Measurements from ENCODE around the gene TPRN.
A peak's percentile ranks its signal among the peaks of the same experiment; 100 is the strongest.

TPRN gene

DNA sequence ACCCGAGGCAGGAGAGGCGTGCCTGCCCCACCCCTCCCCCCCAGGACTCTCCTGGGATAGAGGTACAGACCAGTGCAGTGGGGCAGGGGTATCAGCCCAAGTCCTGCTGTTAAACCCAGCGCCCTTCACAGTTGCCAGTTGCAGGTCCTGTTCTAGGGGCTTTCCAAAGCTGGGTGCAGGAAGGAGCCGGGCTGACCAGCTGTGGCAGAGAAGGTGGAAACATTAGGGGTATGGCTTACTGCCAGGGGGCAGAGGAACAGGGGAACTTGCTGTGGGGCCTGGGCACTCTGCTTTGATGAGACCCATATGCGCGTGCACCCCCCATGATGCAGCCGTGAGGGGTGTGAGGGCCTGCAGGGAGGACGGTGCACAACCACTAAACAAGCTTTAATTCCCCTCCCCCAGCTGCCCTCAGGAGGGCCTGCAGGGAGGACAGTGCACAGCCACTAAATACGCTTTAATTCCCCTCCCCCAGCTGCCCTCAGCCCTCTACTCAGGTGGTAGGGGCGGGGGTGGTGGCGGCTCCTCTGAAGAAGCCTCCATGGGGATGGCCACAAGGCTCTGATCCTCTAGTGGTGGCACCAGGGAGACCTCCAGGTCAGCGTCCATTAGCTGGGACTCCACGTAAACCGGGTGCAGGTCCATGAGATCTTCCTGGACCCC is 29.9 kb downstream of the TPRN start:
- no peak for DNase-seq

DNA sequence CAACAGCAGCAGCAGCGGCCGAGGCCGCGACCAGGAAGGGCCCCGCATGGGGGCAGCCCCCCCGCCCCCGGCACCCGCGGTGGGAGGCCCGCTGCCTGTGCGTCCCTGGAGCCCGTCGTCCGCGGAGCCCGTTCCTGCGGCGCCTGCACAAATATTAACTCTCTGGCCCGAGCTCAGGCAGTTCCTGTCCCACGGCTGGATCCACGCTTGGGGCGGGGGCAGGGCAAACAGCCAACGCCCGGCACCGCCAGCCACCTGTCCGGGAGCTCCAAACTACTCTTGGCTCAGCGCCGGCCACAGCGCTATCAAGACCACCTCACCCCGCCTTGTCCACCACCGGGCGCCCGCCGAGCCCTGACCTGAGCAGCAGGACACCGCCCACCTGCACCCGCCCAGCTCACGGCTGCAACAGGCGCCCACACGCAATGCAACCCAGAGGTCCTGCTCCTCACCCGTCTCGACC is 30.6 kb downstream of the TPRN start, which contains the start of gene LRRC26:
Gene LRRC26 (minus strand): TSS at position 156 of the 463 bp plus-strand sequence. CDS start 108 bp downstream, at position 48.
- no peak for DNase-seq

DNA sequence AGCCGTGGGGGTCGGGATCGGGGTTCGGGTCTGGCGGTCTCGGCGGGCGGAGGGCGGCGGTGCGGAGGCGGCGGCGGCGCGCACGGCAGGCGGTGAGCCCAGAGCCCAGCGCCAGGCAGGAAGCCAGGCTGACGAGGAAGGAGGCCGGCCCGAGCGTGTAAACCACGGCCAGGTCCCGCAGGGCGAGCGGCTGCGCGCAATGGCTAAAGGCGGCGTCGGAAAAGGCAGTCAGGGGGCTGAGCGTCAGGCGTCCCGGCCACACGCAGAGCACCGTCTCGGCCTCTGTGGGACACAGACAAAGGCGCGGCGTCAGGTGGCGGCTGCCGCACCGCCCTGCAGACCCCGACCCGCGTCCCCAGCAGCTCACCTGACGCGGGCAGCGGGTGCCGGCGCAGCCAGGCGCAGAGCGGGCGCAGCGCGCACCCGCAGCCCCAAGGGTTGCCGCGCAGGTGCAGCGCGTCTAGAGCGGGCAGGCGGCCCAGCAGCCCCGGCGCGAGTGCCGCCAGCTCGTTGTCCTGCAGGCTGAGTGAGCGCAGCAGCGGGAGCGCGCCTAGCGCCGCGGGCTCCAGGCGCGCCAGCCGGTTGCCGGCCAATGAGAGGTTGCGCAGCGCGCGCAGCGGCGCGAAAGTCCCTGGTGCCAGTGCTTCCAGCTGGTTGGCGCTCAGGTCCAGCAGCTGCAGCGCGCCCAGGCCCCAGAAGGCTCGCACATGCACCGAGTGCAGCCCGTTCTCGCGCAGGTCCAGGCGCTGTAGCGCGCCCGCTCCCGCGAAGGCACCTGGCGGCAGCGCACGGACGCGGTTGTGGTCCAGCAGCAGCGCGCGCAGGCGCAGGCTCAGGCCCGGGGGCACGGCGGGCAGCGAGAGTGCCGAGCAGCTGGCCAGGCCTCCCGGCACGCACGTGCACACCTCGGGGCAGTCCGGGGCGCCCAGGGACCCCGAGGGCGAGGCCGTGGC is 31.4 kb downstream of the TPRN start:
- peak; percentile 77 for DNase-seq

DNA sequence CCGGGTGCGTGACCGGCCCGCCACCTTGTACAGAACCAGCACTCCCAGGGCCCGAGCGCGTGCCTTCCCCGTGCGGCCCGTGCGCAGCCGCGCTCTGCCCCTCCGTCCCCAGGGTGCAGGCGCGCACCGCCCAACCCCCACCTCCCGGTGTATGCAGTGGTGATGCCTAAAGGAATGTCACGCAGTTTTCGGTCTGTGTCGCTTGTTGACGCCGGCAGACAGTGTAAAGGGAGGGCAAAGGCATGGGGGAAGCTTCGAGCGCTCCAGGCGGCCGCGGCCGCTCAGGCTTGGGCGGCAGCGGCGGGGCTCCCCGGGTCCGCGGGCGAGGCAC is 32.0 kb downstream of the TPRN start:
- no peak for DNase-seq

DNA sequence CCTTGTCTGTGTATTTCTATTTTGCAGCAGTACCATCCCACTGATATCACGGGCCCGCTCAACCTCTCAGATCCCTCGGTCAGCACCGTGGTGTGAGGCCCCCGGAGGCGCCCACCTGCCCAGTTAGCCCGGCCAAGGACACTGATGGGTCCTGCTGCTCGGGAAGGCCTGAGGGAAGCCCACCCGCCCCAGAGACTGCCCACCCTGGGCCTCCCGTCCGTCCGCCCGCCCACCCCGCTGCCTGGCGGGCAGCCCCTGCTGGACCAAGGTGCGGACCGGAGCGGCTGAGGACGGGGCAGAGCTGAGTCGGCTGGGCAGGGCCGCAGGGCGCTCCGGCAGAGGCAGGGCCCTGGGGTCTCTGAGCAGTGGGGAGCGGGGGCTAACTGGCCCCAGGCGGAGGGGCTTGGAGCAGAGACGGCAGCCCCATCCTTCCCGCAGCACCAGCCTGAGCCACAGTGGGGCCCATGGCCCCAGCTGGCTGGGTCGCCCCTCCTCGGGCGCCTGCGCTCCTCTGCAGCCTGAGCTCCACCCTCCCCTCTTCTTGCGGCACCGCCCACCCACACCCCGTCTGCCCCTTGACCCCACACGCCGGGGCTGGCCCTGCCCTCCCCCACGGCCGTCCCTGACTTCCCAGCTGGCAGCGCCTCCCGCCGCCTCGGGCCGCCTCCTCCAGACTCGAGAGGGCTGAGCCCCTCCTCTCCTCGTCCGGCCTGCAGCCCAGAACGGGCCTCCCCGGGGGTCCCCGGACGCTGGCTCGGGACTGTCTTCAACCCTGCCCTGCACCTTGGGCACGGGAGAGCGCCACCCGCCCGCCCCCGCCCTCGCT is 32.6 kb downstream of the TPRN start:
- peak; percentile 48 for DNase-seq

DNA sequence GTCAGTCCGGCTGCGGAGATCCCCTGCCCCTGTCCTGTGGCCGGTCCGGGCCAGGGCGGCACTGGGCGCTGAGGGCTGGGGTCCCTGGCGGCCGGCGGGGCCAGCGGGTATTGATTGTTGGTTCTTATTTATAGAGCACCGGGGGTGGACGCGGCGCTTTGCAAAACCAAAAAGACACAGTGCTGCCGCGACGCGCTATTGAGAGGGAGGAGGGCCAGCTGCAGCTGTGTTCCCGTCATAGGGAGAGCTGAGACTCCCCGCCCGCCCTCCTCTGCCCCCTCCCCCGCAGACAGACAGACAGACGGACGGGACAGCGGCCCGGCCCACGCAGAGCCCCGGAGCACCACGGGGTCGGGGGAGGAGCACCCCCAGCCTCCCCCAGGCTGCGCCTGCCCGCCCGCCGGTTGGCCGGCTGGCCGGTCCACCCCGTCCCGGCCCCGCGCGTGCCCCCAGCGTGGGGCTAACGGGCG is 33.2 kb downstream of the TPRN start:
- DNase-seq: no peak

DNA sequence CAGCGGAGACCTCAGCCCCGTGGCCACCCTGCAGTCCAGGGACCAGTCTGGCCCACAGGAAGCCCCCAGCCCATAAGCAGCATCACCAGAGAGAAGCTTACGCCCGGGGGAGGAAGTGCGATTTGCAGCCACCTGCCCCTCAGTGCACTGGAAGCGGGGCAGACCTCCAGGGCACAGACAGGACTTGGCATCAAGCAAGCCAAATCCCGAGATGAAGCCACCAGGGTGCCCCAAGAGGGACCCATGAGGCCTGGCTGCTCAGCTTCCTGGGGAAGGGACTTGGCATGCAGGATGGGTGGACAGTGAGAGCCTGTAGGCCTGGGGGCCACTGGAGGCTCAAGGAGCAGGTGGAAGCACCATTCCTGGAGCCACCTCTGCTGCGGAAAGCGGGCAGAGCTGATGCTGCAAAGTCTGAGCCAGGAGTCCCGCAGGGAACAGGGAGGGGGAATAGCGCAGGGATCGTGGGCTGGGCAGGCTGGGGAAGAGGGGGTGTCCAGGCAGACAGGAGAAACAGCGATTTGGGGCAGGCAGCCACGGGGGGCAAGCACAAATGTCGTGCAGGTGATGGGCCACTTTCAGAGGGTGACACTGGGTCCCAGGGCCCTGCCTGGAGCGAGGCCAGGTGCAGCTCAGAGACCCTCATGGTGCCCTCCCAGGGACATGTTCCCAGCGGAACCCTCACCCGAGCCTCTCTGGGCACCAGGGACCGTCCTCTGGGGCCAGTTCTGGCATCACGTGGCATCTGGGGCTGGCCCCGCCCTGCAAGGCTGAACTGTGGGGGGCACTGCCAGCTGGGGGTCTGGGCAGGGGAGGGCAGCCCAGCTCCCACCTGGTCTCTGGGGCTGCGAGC is 33.9 kb downstream of the TPRN start:
- DNase-seq: no peak

DNA sequence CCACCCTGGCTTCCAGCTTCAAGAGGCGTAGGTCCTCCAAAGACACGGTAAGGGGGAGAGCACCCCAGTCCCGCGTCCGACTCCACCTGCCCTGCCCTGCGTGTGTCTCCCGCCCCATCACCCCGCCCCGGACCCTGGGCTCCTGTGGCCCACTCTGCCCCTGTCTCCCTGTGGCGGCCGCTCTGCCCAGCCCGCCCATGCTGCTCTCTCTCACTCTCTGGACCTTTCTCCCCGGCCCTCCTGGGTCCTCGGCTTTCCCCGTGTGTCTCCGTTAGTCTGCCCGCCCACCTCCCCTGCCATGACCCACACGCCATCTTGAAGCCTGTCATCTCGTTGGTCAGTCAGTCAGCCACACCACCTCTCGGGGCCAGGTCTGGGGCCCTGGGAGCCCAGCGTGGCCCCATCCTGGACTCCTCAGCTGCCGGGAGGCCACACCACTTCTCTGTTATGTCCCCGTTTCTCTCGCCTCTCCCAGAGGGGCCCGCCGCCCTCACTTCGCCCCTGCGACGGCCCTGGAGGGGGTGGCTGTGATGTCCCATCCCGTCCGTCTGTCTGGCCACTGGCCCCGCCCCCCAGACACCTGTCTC is 35.2 kb downstream of the TPRN start:
- DNase-seq: no peak

DNA sequence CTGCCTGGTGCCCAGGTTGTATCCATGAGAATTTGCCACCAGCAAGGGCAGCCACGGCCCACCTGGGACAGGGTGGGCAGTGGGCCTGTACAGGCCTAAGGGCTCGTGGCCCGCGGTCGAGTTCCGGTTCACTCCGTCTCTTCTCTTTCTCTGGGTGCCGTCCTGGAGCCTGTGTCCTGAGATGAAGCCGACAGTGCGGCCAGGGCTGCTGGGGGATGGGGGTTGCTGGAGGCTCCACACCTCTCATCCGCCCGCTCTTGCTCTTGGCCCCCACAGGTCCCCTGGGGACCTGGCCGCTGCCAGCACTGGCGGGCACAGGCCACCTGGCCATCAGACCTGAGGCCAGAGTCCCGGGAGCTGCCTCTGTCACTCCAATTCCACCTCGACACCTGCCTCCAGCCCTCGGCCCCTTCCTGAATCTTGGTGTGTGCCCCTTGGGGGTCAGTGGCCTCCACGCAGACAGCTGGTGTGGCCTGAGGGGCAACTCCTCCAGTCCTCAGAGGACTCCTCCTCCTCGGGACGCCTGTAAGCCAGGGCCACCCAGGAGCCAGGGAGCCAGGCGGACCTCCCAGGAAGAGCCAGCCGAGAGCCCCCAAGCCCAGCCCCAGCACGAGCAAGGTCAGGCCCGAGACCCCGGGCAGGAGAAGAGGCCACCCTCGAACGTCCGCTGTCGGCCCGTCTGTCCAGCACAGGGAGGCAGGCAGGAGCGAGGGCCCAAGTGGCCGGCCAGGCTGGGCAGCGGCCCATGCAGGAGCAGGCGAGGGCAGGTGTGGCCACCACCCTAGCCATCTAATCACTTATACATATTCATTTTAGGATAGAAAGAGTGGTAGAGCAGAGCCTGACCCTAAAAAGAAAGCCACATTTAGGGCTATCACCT is 35.9 kb downstream of the TPRN start:
- no peak for DNase-seq

DNA sequence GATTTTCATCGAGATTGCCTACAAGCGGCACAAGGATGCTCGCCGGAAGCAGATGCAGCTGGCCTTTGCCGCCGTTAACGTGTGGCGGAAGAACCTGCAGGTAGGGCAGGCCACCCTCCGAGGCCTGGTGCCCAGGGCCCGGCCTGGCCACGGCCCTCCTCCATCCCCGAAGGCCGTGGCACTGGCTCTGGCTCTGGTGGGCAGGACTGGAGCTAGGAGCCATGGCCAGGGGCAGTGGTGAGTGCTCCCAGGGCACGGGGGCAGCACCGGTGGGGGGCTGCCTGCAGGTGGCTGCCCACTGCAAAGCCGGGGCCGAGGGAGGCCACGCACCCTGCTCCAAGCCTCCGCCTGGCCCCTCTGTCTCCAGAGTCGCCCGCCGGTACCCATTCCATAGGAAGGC is 36.7 kb downstream of the TPRN start:
- no peak for DNase-seq

DNA sequence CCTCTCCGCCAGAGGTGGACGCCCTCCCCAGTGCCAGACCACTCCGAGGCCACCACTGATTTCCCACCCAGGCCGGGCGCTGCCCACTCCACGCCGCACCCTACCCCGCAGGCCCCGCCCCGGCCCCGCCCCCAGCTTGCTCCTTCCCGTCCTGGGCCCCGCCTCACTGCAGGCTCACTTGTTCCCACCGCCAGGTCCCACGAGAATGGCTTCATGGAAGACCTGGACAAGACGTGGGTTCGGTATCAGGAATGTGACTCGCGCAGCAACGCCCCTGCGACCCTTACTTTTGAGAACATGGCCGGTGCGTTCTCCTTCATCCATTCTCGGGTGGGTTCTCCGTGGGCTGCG is 37.2 kb downstream of the TPRN start:
- DNase-seq: no peak

DNA sequence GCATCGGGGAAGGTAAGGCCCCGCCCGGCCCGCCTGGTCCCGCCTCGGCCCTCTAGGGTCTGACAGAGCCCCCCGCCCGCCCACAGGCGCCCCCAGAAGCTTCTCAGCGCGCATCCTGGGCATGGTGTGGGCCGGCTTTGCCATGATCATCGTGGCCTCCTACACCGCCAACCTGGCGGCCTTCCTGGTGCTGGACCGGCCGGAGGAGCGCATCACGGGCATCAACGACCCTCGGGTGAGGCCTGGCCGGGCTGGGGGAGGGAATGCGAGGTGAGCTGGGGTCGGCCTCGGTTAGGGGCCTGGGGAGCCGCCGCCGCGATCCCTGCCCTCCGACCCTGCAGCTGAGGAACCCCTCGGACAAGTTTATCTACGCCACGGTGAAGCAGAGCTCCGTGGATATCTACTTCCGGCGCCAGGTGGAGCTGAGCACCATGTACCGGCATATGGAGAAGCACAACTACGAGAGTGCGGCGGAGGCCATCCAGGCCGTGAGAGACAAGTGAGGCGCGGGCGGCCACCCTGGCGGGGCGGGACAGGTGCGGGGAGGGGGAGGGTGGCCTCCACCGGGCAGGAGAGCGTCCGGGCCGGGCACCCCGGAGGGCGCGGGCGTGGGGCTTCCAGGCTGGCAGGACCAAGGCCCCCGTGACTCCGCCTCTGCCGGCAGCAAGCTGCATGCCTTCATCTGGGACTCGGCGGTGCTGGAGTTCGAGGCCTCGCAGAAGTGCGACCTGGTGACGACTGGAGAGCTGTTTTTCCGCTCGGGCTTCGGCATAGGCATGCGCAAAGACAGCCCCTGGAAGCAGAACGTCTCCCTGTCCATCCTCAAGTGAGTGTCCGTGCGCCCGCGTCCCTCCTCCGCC is 37.8 kb downstream of the TPRN start:
- DNase-seq: no peak

DNA sequence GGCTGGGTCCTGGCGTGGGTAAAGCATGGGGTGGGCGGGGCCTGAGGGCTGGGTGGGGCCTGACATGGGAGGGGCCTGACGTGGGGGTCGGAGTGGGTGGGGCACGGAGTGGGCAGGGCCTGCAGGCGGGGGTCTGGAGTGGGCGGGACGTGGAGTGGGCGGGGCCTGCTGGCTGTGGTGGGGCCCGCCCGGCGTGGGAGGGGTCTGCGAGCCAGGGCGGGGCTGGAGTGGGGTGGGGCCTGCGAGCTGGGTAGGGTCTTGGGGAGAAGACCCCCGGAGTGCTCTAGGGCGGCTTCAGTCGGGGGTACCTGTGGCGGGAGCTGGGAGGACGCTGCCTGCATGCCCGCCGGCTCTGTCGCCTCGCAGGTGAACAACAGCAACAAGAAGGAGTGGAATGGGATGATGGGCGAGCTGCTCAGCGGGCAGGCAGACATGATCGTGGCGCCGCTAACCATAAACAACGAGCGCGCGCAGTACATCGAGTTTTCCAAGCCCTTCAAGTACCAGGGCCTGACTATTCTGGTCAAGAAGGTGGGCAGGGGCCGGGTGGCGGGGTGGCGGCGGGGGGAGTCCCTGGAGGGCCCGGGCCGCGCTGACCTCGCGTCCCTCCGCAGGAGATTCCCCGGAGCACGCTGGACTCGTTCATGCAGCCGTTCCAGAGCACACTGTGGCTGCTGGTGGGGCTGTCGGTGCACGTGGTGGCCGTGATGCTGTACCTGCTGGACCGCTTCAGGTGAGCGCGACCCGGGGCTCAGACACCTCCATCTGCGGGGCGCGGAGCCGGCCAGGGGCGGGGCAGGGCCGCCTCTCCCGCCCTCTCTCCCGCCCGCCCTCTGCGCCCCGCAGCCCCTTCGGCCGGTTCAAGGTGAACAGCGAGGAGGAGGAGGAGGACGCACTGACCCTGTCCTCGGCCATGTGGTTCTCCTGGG is 38.7 kb downstream of the TPRN start:
- no peak for DNase-seq

DNA sequence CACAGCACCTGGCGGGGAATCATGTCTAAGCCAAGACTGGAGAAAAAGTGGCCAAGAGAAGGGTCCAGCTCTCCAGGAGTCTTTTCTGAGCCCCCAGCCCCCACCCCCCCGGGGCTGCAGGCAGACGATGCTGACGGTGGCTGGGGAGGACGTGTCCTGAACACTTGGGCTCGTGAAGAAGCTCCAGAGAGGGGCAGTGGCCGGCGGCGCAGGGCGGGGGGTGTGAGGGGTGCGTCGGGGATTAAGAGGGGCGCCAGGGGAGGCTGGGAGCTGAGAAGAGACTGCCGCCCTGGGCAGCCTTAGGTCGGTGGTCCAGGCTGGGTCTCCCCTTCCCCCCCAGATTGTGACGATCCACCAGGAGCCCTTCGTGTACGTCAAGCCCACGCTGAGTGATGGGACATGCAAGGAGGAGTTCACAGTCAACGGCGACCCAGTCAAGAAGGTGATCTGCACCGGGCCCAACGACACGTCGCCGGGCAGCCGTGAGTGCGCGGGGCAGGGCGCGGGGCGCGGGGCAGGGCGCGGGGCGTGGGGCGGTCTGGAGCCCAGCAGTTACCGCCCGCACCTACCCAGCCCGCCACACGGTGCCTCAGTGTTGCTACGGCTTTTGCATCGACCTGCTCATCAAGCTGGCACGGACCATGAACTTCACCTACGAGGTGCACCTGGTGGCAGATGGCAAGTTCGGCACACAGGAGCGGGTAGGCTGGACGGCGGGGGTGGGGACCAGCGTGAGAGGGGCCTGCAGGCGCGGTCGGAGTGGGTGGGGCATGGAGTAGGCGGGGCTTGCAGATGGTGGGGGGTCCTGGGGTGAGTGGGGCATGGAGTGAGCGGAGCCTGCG is 39.6 kb downstream of the TPRN start:
- peak; percentile 65 for DNase-seq

DNA sequence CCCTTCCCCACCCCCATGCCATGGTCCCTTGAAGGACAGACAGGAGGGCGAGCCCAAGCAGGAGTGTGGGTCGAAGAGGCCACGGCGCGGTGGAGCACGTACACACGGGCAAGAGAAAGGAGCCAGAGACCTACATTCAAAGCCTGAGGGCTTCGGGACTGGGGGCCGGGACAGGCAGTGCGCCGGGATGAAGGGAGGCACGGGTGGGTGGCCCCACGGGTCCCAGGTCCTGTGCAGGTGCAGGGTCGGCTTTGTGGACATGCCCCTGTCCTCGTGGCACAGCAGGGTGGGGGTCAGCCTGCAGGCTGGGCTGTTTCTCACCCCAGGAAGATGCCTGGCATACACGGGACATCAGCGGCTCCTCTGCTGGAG is 40.5 kb downstream of the TPRN start:
- no peak for DNase-seq

DNA sequence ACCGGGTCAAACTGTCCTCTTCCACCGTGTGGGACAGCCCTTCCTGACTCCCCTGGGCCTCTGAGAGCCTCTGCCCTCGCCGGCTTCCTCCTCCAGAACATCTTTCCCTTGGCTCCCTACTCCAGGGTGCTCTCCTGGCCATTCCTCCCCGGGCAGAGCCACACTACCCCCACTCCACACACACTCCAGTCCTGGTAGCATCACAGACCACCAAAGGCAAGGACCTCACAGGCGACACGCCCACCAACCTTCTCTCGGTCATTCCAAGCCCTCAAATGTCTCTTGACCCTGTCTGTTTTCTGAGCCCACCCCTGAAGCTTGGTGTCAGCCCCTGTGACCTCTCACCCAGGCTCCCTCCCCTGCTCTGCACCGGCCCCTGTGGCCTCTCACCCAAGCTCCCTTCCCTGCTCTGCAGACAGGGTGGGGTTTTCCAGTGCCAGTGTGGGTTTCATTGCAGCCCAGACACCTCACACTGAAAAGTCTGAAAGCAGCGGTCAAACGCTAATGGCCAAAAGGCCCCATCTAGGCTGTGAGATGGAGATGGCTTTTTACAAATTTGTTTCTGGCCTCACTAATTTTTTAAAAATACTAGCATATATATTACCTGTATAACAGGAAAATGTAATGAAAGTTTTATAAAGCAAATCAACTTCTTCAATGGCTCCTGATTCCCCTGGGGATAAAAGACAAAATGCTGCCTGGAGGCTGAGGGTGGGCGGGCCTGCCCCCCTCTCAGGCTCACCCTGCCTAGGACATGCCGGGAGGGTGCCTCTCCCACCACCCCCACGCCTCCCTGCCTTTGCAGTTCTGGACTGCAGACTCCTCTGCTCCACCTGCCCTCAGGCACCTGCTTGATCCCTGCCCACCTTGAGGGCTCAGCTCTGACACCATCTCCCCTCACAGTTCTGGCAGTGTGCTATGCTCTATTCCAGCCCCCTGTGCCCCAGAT is 41.2 kb downstream of the TPRN start:
- DNase-seq: no peak

DNA sequence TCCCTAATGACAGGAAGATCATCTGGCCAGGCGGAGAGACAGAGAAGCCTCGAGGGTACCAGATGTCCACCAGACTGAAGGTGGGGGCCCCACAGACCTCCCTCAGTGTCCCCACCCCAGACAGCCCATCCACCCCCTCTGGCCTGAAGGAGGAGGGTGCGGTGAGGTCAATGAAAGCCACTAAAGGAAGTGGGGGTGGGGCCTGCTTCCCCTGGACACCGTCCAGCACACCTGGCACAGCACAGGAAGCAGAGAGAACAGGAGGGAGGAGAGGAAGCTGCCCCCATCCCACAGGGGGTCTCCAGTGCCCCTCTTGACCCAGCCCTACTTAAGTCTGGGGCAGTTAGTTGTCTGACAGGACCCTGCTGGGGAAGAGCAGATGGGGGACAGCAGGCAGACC is 41.9 kb downstream of the TPRN start:
- no peak for DNase-seq
